PFSK-1 (cell line): ENCODE measurements around the gene KCNJ13.

Experiments used
- FOXP2 ChIP-seq: optimal IDR thresholded peaks from 2 replicates; pipeline ENCODE3; 2011; ENCODE audit warnings: borderline replicate concordance, control low read depth, inconsistent platforms; ENCODE audit not compliant: insufficient read depth; ENCODE audit errors: extremely low read length, extremely low read depth
- POLR2AphosphoS5 ChIP-seq: IDR thresholded peaks from 2 replicates; pipeline ENCODE4 v1.6.1; 2012; ENCODE audit warnings: low read depth, mild to moderate bottlenecking, control low read depth, low read length, moderate library complexity
- SIN3A ChIP-seq: IDR thresholded peaks from 2 replicates; pipeline ENCODE4 v1.6.1; 2012; ENCODE audit warnings: mild to moderate bottlenecking, low read length, moderate library complexity, borderline replicate concordance; ENCODE audit not compliant: insufficient read depth
- TAF1 ChIP-seq: IDR thresholded peaks from 2 replicates; pipeline ENCODE4 v1.6.1; 2012; ENCODE audit warnings: low read length, control low read depth, borderline replicate concordance; ENCODE audit not compliant: insufficient read depth
- TF ChIP-seq, protein P1 (sequence below), 2 experiments: IDR thresholded peaks; 2 replicates each; pipeline versions ENCODE4 v1.6.1 to v1.8.0; 2011 to 2012; ENCODE audit warnings: low read depth in 2 of 2, low read length in 2 of 2, control low read depth in 1 of 2, inconsistent platforms in 1 of 2, mild to moderate bottlenecking in 1 of 2, moderate library complexity in 1 of 2; ENCODE audit not compliant: insufficient read depth in 1 of 2

KCNJ13 gene

DNA sequence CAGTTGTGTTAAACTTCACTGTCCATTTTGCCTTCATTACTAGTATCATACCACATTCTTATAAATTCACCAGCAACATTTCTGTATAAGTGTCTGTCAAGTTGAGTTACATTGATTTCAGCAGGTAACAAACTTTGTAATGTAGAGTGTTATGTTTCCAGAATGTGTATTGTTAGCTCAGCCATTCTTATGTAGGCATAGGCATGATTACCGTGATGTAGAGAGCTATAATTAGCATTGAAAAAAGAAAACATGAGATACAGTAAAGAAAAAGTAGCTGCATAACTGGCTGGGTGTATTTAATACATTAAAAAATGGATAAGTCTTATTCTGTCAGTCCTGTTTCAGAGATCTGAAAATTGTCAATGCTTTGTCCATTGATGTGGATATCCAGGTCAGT is 8.5 kb downstream of the KCNJ13 start:
- TF ChIP-seq TAF1 = no peak
- TF ChIP-seq, protein P1, sequence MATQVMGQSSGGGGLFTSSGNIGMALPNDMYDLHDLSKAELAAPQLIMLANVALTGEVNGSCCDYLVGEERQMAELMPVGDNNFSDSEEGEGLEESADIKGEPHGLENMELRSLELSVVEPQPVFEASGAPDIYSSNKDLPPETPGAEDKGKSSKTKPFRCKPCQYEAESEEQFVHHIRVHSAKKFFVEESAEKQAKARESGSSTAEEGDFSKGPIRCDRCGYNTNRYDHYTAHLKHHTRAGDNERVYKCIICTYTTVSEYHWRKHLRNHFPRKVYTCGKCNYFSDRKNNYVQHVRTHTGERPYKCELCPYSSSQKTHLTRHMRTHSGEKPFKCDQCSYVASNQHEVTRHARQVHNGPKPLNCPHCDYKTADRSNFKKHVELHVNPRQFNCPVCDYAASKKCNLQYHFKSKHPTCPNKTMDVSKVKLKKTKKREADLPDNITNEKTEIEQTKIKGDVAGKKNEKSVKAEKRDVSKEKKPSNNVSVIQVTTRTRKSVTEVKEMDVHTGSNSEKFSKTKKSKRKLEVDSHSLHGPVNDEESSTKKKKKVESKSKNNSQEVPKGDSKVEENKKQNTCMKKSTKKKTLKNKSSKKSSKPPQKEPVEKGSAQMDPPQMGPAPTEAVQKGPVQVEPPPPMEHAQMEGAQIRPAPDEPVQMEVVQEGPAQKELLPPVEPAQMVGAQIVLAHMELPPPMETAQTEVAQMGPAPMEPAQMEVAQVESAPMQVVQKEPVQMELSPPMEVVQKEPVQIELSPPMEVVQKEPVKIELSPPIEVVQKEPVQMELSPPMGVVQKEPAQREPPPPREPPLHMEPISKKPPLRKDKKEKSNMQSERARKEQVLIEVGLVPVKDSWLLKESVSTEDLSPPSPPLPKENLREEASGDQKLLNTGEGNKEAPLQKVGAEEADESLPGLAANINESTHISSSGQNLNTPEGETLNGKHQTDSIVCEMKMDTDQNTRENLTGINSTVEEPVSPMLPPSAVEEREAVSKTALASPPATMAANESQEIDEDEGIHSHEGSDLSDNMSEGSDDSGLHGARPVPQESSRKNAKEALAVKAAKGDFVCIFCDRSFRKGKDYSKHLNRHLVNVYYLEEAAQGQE (IDR thresholded peaks at IDR 0.05; ENCODE audit: insufficient read depth in 1 of 2, low read depth in 2 of 2, low read length in 2 of 2) = no peak

DNA sequence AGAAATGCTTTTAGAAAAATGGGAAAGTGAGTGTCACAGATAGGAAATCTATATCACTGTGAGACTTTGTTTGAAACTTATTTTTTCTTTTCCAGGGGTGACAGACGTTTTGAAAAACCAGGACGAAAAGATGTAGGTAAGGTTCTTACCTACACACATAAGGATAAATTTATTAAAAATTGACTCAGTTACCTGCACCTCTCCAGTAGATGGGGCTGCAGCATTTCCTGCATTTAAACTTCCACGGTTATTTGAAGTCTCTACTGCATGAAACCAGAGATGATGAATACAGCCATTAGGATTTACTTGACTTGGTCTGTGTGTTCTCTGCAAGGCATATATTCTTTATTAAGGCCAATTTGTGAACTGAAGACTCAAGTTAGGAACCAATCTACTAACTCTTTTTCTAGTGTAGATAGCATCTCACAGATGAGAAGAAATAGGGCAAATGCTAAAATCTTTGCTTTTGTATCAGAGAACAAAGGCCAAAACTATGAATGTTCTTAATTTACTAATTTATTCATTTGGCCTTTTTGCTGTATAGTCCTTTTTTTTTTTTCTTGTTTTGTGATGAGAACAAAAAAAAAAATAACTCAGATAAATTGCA is 15.0 kb downstream of the KCNJ13 start:
- TF ChIP-seq TAF1 = no peak
- no peak for TF ChIP-seq SIN3A
- TF ChIP-seq, protein P1 (IDR thresholded peaks at IDR 0.05; ENCODE audit: insufficient read depth in 1 of 2, low read depth in 2 of 2, low read length in 2 of 2) = no peak

DNA sequence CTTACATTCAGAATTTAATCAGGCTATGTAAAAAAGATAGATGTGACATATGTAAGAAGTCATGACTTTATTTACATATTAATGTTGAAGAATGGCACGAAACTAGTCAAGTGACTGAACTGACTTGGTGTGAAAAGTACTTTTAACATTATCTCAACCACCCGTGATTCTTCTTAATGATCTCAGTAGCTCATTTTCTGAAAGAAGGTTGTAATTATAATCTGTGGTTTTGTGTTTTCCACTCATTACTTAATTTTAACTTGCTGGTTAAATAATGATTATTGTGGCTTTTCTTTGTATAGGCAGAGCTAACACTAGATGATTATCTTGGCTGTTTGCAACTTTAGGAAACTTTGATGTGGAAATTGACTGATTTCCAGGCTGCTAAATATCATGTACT is 18.5 kb downstream of the KCNJ13 start:
- no peak for TF ChIP-seq SIN3A
- TF ChIP-seq FOXP2 = no peak
- no peak for TF ChIP-seq POLR2AphosphoS5
- TF ChIP-seq TAF1 = no peak
- TF ChIP-seq, protein P1 (IDR thresholded peaks at IDR 0.05; ENCODE audit: insufficient read depth in 1 of 2, low read depth in 2 of 2, low read length in 2 of 2) = no peak

DNA sequence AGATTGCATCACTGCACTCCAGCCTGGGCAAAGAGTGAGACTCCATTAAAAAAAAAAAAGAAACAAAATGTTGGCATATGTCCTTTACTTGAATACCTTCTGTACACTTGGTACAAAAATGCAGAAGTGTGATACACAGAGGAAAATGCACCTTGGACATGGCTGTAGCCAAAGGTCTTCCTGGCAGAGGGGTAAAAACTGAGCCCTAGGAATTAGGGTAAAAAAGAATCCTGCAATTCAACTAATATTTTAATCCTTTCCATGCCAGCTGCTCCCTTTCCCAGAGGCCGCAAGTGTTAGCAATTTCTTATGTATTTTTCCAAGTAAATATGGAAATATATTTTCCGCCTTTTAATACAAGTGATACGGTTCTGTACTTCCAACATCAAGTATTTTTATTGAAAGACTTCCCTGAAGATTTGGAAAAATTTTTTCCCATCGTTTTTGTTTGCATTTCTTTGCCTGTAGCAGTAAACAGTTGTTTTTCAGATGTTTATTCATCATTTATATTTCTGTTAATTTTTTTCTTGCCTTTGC is 26.2 kb downstream of the KCNJ13 start:
- TF ChIP-seq, protein P1 (IDR thresholded peaks at IDR 0.05; ENCODE audit: insufficient read depth in 1 of 2, low read depth in 2 of 2, low read length in 2 of 2) = no peak
- TF ChIP-seq SIN3A = no peak
- no peak for TF ChIP-seq TAF1
- no peak for TF ChIP-seq POLR2AphosphoS5
- TF ChIP-seq FOXP2 = no peak

DNA sequence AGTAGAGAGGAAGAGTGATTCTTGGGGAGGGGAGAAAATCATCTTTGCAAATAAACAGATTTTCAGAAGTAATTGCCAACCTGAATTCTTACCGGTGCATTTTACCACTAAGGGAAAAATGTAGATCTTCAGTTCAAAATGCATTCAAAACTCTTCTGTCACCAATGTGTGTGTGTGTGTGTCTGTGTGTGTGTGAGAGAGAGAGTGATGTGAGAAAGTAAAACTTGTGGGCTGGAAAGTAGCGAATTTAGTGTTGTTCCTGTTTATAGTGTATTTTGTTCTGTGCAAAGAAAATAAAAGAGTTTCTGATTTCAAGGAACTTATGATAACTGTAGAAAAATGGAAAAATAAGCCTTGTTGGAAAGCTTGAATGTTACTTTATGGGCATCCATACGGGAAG is 27.0 kb downstream of the KCNJ13 start:
- no peak for TF ChIP-seq POLR2AphosphoS5
- TF ChIP-seq, protein P1 (IDR thresholded peaks at IDR 0.05; ENCODE audit: insufficient read depth in 1 of 2, low read depth in 2 of 2, low read length in 2 of 2) = no peak
- TF ChIP-seq TAF1 = no peak
- no peak for TF ChIP-seq SIN3A
- no peak for TF ChIP-seq FOXP2
